Skin epidermis (tissue), 12 donors: ENCODE results near the gene RBFOX1.

ENCODE experiments used
- H3K27ac ChIP-seq, 21 experiments: fragments of 200-600 bp; sonication (generic) in 11 of 21; one replicate each; pipeline ENCODE4 v1.5.0; 2020; ENCODE audit warnings: mild to moderate bottlenecking in 3 of 21, inconsistent platforms in 2 of 21, moderate library complexity in 2 of 21
- H3K4me3 ChIP-seq, 7 experiments: fragments of 200-600 bp; sonication (generic) in 2 of 7; one replicate each; pipeline ENCODE4 v1.5.0; 2020; ENCODE audit warnings: inconsistent platforms in 2 of 7, mild to moderate bottlenecking in 2 of 7, moderate library complexity in 1 of 7

Gene RBFOX1

GRCh38 chr16:7400117-7400890 lies 67.7 kb downstream of the RBFOX1 start:
- Histone ChIP-seq H3K27ac (no peak overlapping the region), H3K4me3 (no peak overlapping the region)

DNA sequence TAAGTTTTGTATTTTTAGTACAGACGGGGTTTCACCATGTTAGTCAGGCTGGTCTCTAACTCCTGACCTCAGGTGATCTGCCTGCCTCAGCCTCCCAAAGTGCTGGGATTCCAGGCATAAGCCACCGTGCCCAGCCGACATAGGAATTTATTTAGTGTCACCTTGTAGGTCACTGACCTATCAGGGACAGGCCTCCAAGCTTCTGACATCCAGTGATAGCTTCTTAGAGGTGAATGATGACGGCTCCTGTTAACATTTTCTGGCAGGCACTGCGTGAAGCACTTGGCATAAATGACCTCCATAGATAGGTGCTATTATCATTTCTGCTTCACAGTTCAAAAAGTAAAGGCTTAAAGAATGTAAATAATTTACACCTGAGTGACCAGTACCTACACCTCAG lies 71.6 kb downstream of the RBFOX1 start:
- Histone ChIP-seq H3K4me3 (no peak overlapping the region), H3K27ac (no peak overlapping the region)

- Histone ChIP-seq H3K27ac (no peak overlapping the region), H3K4me3 (no peak overlapping the region)
Measured at GRCh38 chr16:7405166-7405565, 72.5 kb downstream of the RBFOX1 start.

DNA sequence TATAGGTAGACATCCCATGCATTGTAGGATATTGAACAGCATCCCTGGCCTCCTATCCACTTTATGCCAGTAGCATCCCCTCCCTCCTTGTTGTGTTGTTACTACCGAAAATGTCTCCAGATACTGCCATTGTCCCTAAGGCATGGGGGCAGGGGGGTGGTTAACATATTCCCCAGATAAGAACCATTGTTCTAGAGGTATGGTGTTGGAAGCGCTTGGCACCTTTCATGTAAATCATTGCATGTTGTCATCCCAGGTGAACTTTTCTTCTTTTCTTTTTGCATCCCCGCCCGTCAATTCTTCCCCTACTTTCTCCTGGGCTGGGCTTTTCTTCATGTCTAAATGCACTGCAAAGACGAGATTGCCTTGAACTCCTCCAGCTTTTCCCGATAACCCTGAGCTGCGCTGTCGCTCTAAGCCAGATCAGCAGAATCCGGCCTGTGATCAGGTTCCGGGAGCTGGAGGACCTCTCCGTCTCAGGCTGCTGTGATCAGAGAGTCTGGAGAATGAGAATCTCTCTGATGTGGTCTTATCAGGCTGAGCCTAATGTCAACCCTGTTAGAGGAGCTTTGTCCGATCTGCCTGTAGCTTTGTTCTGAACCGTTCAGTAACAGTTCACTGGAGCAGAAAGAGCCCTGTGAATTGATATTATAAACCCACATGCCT lies 76.2 kb downstream of the RBFOX1 start:
- Histone ChIP-seq H3K4me3 (no peak overlapping the region), H3K27ac (no peak overlapping the region)

DNA sequence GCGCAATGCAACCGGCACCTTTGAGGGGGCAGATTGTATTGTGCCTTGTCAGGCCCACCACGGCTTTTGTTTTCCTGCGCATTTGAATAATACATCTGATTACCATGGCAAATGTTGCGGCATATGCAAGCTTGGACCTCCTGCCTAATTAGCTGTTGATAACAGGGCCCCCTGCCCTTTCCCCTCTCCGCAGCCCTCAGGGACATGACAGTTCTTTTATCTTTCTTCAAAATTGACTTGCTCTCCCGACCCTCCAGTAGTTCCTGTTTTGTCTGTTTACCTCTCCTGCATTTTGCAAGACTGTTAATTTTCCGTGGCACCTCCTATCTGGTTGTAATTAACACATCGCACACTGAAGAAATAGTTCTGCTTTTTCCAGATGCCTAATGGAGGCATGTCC lies 86.8 kb downstream of the RBFOX1 start:
- Histone ChIP-seq H3K27ac (no peak overlapping the region), H3K4me3 (no peak overlapping the region)

DNA sequence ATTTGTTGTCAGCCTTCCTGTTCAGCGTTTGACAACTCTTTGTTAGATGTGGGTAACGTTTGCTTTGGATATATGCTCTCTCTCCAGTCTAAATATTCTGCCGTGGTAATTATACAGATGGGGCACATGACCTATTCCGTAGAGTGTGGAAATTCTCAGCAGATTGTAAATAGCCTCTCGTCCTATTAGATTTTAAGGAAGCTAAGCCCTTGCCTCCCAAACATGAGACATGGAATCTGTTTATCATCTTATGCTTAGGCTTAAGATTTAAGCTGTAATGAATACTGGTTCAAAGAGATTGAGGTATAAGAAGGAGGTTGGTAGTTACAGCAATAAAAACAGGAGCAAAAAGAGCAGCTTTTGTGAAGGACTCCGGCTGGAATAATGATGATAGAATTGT lies 87.4 kb downstream of the RBFOX1 start:
- Histone ChIP-seq H3K27ac (no peak overlapping the region), H3K4me3 (no peak overlapping the region)

DNA sequence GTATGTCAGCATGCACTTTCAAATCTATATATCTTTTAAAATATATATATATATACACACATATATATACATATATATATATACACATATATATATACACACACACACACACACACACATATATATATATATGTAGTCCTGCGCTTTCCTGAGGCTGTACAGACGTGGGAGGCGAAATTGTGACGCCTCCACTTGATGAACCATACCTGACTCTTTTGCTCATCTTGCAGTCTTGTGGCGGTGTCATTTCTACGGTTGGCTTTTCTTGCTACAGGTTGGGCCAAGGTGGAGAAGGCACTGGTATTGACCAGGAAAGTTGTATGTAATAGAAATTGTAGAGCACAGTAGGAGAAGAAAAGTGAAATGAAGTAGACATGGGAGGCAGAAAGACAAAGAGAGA lies 88.2 kb downstream of the RBFOX1 start:
- Histone ChIP-seq H3K4me3 (no peak overlapping the region), H3K27ac (no peak overlapping the region)

- H3K4me3 ChIP-seq = no peak overlapping the region
- no peak overlapping the region for H3K27ac ChIP-seq
Measured at GRCh38 chr16:7421578-7421977, 88.9 kb downstream of the RBFOX1 start.

DNA sequence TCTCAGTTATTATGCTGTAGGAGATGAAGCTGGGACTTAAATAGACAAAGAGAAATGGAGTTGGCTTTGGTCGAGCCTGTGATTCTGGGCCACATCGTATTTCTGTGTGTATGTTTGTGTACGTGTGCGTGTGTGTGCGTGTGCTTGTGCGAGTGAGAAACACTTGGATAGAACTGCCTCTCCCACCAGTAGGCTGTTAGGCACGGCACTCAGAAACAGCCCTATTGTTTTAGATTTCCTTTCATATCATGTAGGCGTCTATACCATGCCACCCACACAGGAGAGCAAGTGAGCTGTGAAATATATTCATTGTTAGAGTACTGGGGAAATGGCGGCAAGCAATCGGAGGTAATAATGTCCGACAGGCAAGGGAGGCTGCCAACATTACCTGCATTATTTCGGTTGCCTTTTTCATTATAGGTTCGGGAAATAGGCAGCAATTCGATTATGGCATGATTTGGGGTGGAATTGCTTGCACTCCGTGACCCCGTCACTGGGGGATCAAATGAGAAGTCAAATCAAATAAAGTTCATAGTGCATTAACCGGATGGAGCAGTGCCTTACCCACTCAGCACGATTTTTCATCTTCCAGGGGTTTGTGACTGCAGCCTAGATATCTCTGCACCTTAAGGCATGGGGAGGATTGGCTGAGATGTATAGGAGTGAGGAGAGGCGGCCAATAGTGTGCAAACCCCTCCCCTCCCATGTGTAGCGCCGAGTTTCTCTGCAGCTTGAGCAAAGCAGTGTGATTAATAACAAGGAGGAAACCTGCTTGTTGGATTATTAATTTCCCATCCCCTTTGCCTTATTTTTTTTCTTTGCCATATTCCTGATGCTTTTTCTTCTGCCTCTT lies 89.6 kb downstream of the RBFOX1 start:
- no peak overlapping the region for H3K27ac ChIP-seq
- no peak overlapping the region for H3K4me3 ChIP-seq

GRCh38 chr16:7423434-7424044 lies 90.9 kb downstream of the RBFOX1 start:
- H3K27ac ChIP-seq = no peak overlapping the region
- H3K4me3 ChIP-seq = no peak overlapping the region

DNA sequence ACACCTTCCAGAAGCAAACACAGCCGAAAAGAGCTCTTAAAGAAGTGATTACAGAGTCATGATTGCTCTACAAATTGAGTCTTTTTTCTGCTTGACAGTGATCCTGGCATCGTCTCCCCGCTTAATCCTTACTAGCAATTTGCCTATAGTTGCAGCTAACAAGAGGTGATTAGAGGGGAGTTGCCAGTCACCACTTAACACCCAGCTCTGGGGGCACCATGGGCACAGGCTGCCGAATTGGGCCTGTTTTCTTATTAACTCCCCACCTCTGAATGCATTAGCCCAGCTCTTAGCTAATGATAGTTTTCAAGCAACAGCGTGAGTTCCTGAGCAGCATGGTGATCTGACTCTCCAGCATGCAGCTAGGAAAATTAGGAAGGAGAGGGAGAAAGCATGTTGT lies 93.5 kb downstream of the RBFOX1 start:
- H3K4me3 ChIP-seq = no peak overlapping the region
- no peak overlapping the region for H3K27ac ChIP-seq

- no peak overlapping the region for H3K4me3 ChIP-seq
- no peak overlapping the region for H3K27ac ChIP-seq
Measured at GRCh38 chr16:7431723-7432122, 99.1 kb downstream of the RBFOX1 start.

DNA sequence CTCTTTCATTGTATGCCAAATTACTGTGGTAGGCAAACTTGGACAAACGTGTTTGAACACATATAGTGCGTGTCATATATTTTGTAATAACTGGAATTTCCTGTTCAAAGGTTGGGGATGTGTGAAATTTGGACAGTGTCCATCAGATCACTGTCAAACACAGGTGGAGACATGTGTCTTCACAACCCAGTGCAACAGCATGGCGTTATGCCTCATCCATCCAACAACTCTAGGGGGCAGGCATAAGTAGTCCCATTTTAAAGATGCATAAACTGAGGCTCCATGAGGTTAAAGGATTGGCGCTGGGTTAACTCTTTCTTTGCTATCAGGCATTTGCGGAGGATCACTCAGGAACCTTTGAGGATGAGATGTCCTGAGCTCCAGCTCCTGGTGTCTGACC lies 103.7 kb downstream of the RBFOX1 start:
- no peak overlapping the region for H3K27ac ChIP-seq
- no peak overlapping the region for H3K4me3 ChIP-seq

DNA sequence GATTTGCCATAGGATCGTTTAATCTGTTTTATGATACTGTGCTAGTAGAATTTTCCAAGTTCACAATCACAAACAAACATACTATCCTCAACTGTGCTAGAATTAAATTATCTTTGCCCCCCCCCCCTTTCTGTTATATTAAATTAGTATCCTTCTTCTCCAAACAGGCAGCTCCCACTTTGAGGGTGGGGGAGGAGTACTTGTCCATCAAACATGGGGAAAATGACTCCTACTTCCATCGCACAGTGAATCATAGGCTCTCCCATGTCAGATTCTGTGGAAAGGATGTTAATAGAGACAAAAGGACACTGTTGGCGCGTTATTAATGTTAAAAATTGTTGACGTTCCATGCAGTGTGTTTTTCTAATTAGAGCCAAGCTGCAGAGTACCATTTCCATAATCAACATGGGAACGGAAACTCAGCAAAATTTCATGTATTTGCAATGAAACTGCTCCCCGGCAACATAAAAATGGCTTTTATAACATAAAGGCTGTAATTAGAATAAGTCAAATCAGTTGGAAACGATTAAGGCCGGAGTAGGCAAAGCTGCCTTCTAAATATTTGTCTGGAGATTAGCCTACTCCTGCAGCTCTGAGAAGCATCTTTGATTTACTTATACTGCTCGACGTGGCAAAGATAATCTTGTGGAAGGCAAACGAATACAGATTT lies 104.6 kb downstream of the RBFOX1 start:
- no peak overlapping the region for H3K27ac ChIP-seq

DNA sequence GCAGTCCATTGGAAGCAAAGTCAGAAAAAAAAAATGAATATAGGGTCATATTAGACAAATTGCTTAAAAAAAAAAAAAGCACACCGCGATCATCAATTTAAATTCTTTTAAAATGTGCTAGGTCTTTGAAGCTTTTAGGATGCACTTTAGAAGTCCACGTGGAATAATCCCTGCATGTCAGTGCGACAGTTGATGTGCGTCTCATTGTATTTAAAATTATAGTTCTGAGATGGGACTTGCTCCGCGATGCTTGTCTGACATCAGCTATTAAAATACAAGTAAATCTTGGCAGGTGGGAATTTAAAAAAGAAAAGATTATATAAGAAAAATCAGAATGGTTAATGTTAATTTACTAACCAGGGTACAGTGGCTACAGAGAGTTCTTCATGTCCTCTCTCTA lies 105.2 kb downstream of the RBFOX1 start:
- Histone ChIP-seq H3K4me3 (no peak overlapping the region), H3K27ac (no peak overlapping the region)

More for the DNA sequence above, 104.6 kb downstream of the RBFOX1 start:
- H3K4me3 ChIP-seq = no peak overlapping the region

- no peak overlapping the region for H3K4me3 ChIP-seq
Measured at GRCh38 chr16:7438601-7439000, 106.0 kb downstream of the RBFOX1 start.

DNA sequence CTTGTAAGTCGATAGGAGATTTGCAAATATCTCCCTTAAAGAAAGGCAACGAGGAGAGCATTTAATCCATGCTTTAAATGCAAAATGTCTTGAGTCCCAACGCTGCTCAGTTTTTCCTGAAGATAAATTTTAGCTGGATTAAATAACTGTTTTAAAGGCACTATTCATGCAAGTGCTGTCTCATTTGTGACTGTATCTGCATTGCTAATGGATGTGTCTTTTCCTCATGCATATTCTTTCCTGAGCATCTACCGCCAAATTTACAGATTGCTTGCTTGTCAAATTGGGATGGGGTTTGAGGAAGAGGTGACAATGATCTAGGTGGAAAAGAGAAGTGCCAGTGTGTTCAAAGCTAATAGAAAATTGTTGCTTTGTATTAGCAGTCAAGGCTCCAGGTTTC lies 106.9 kb downstream of the RBFOX1 start:
- no peak overlapping the region for H3K27ac ChIP-seq
- no peak overlapping the region for H3K4me3 ChIP-seq

More at GRCh38 chr16:7438601-7439000, 106.0 kb downstream of the RBFOX1 start:
- H3K27ac ChIP-seq = no peak overlapping the region

DNA sequence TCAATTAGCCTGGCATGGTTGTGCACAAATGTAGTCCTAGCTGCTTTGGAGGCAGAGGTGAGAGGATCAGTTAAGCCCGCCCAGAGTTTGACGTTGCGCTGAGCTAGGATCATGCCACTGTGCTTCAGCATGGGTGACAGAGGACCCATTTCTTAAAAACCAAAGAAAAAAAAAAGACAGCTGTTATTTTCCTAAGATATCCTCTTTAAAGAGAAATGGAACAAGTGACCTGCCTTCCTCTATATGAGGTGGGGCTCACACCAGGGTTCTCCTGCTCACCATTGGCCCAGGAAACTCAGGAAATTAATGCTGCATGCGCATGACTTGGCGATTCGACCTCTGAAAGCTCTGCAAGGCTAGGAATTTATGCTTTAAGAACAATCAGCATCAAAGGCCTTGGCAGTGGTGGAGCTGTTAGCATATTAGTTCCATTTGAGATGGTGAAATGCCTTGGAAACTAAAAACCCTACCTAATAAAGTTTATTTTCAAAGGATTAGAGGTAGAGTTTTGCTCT lies 108.3 kb downstream of the RBFOX1 start:
- Histone ChIP-seq H3K27ac (no peak overlapping the region), H3K4me3 (no peak overlapping the region)

- no peak overlapping the region for H3K27ac ChIP-seq
- no peak overlapping the region for H3K4me3 ChIP-seq
Measured at GRCh38 chr16:7442050-7442449, 109.4 kb downstream of the RBFOX1 start.
